Measurements from ENCODE around the gene ZIC2.

- TF ChIP-seq, protein P1, sequence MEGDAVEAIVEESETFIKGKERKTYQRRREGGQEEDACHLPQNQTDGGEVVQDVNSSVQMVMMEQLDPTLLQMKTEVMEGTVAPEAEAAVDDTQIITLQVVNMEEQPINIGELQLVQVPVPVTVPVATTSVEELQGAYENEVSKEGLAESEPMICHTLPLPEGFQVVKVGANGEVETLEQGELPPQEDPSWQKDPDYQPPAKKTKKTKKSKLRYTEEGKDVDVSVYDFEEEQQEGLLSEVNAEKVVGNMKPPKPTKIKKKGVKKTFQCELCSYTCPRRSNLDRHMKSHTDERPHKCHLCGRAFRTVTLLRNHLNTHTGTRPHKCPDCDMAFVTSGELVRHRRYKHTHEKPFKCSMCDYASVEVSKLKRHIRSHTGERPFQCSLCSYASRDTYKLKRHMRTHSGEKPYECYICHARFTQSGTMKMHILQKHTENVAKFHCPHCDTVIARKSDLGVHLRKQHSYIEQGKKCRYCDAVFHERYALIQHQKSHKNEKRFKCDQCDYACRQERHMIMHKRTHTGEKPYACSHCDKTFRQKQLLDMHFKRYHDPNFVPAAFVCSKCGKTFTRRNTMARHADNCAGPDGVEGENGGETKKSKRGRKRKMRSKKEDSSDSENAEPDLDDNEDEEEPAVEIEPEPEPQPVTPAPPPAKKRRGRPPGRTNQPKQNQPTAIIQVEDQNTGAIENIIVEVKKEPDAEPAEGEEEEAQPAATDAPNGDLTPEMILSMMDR (conservative IDR thresholded peaks at IDR 0.05 in 1 of 2, IDR thresholded peaks at IDR 0.05 in 1 of 2; ENCODE audit: low read depth in 1 of 2, low read length in 2 of 2) = no peak
- peak; percentile 89 for TF ChIP-seq EZH2 (IDR thresholded peaks at IDR 0.05; ENCODE audit: low read length, missing control alignments)
Measured at GRCh38 chr13:99955747-99956472, 25.7 kb upstream of the ZIC2 start.

All from fibroblast of lung (primary cell).